ENCODE data around the gene IFNK.

DNA sequence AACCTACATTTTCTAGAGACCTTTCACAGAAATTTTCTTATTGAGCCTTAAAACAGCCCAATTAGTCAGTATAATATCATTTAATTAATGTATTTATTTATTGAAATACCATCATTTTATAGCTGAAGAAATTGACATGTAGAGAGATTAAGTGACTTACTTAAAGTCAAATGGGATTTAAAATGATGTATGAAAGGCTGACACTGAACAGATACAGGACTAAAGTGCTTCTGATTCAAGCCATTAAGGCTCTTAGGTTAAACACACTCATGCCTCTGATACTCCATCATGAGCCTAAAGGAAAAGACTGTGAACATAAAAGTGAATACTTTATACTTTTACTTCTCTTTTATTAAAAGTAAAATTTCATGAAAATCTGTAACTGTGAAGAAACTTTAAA is 36.4 kb downstream of the IFNK start:
- TF ChIP-seq EP300 (IDR thresholded peaks at IDR 0.05) (no peak), POLR2A (IDR thresholded peaks at IDR 0.05) (no peak), POLR2AphosphoS5 (IDR thresholded peaks at IDR 0.05) (no peak)
- TF ChIP-seq, protein P1, sequence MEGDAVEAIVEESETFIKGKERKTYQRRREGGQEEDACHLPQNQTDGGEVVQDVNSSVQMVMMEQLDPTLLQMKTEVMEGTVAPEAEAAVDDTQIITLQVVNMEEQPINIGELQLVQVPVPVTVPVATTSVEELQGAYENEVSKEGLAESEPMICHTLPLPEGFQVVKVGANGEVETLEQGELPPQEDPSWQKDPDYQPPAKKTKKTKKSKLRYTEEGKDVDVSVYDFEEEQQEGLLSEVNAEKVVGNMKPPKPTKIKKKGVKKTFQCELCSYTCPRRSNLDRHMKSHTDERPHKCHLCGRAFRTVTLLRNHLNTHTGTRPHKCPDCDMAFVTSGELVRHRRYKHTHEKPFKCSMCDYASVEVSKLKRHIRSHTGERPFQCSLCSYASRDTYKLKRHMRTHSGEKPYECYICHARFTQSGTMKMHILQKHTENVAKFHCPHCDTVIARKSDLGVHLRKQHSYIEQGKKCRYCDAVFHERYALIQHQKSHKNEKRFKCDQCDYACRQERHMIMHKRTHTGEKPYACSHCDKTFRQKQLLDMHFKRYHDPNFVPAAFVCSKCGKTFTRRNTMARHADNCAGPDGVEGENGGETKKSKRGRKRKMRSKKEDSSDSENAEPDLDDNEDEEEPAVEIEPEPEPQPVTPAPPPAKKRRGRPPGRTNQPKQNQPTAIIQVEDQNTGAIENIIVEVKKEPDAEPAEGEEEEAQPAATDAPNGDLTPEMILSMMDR (IDR thresholded peaks at IDR 0.05) = no peak
